ENCODE results near the gene IBTK.
"Not testable (repeated sequence)": the region's sequence is repeated elsewhere in the genome, so short reads cannot be mapped to it uniquely, and the experiment has no call there.

Gene IBTK

DNA sequence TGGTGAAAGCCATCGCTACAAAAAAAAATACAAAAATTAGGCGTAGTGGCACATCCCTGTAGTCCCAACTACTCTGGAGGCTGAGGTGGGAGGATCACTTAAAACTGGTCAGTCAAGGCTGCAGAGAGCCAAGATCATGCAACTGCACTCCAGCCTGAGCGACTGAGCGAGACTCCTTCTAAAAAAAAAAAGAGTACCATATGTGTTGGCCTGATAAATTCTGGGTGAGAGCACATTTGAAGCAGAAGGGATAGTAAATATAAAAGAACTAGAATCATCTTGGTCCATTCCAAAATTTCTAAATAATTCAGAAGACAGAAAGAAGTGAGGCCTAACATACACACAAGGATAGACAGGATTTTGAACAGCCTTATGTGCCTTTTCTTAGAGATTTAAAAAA, 2.2 kb downstream of the IBTK start:
- DNase-seq: no peak

DNA sequence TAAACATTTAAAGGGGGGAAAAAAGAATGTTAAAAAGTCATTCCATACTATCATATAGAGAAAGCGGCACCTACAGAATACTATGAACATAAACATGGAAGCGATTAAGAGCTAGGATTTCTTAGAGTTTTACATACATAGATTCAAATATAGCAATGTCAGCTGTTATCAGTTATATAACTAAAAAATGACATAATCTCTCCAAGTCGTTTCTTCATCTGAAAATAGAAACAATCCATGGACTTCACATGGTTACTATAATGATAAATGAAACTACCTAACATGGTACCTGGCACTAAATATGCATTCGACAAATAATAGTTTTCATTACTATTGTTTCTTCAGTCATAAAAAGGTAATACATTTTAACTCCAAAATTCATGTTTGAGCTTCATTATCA, 3.7 kb downstream of the IBTK start:
- DNase-seq: no peak

DNA sequence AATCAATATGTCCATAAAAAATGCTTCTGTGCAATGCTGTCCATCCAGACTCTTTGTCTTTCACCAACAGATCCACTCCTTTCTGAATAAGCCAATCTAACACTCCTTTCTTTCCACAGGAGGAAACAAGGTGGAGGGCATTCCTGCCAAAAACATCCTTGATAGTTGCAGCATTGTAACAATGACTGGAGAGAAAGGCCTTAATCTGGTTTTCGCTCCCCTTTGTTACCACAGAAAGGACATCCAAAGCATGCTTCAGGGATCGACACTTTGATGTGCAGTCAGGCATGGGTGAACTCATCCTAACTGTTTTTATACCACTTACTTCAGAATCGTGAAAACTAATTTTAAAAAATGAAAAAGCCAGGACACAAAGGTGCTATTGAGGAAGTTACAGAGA, 7.4 kb downstream of the IBTK start:
- no peak for DNase-seq

DNA sequence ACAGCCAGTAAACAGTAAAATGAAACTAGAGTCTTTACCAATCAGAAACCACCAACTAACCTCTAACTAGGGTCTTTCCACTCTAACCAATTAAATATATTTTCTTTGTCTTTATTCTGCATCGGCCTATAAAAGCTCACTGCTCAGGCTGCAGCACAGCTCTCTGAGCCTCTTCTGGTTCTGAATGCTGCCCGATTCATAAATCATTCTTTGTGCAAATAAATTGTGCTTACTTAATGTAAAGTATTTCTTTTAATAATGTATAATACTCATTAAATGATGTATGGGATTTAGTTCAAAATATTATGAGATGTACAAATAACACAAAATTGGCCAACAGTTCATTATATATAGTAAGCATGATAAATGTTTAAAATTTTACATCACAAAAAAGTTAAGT, 7.9 kb downstream of the IBTK start:
- DNase-seq: no peak

DNA sequence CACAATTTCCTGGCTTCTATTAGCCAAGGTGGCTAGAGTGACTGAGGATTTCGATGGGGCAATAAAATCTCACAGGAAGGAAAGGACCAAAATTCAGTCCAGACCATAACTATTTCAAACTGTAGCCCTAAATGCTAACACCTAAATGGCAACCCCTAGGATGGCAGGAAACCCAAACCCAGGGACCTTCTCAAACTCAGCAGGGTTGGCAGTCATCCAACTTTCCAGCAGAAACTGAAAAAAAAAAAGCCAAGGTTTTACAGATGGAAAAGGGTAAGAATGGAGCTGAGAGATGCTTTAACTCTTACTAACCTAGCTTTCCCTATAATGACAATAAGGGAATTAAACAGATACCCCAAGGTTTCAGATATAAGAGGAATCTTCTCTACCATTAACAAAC, 10.5 kb downstream of the IBTK start:
- DNase-seq: no peak

DNA sequence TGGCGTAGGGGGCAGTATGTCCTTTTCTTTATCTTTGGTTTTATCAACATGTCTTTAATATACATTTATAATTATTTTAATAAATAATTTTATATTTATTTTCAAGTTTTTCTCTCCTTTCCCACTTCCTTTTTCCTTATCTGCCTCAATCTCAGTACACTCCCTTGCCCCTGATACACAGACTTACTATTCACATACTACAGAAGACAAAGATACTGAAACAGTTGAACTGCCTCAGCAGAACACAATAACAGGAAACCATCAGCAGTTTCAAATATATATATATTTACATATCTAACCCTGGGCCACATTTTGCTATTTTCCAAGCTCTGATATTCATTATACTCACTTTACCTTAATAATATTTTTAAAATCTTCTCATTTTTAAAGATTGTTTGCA, 19.8 kb downstream of the IBTK start:
- DNase-seq: no peak

DNA sequence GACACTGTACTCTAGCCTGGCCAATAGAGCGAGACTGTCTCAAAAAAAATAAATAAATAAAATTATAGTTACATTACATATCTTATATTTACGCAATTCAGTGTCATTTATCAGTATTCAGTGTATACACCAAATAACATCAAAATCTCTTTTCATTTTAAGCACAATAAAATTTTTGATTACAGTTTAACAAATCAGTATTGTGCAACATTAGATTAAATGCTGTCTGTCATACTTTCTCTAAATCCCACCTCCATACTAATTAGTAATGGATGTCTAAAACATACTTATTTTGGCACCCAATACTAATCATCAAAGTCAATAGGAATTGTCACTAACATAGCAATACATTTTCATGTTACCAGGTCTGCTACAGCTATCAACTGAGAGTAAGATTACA, 27.4 kb downstream of the IBTK start:
- DNase-seq: no peak

DNA sequence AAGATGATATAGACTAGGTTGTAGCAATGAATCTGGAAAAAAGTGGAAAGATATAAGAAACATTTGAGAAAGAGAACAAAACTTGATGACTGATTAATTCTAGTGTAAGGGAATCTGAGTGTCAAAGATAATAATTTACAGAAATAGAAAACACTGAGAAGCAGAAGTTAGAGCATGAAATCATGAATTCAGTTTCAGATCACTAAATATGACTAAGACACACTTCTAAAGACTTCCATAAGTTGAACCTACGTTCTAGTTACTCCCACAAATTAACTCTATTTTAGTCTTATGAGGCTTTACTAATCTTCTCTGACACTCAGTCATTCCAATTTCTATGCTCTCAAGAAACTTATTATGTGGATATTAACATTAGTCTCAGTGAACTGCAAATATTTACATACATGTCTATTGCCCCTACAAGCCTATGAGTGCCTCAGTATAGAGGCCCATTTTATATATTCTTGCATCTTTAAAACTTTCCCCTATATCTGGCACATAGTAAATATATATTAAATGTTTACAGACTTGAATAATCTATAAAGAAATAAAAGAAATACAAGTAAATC, 30.4 kb downstream of the IBTK start:
- no peak for DNase-seq

DNA sequence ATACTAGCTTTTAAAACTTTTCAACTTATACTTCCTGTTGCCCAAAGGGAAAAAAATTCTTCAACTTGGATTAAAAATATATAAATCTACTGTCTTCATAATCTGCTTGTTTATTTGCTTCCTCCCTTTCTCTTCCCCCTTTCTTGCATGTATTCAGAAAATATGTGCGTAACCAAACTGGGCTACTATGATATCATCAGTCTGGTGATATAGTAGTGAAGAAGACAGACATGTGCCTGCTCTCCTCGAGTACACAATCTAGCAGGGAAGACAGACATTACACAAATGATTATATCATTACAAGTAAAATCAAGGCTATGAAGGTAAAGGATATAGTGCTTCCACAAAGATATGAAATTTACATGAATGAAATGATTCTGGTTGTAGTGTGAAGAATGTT, 31.0 kb downstream of the IBTK start:
- DNase-seq: no peak

DNA sequence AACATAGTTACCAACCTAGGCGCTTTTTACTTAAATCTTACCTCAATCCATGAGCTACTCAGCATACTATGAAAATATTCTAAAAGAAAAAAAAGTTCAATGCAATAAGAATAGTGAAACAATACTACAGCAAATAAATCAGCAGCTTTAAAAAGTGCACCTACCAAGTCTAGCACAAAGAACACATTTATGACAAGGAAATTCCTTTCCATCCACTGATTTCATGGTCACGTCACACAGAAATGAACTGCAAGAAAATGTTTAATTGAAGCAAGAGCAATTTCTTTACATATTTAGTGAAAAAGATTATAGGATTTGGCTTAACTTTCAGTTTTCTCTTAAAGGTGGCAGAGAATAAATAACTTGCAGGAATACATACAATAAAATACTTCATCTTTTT, 36.2 kb downstream of the IBTK start:
- DNase-seq: no peak

DNA sequence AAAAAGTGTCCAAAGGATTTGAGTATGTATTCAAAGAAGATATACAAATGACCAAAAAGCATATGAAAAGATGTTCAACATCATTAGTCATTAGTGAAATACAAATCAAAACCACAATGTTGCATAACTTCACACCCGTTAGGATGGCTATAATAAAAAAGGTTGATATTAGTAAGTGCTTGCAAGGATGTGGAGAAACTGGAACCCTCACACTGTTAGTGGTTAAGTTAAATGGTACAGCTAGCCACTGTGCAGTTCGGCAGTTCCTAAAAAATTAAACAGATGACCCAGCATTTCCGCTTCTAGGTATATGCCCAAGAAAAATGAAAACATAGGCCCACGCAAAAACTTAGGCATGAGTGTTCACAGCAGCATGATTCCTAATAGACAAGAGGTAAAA, 38.6 kb downstream of the IBTK start:
- DNase-seq: no peak

DNA sequence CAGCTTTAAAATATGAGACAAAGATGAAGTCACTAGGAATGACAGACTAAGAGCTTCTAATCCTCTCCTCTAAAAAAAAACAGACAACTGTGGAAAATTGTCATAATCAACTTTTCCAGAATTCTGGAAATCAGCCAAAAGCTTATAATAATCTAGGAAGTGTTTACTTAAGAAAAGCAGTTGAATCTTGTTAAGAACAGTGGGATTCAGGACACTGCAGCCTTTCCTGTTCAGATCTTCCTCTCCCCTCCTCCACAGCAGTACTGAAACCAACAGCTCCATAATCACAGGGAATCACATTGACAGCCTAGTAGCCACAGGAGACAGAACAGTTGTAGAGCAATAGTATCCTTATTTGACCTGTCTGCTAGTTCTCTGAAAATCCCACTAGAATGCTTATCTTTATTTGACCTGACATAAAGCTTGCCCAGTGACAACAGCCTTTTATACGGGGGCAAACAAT, 41.6 kb downstream of the IBTK start:
- DNase-seq: no peak

DNA sequence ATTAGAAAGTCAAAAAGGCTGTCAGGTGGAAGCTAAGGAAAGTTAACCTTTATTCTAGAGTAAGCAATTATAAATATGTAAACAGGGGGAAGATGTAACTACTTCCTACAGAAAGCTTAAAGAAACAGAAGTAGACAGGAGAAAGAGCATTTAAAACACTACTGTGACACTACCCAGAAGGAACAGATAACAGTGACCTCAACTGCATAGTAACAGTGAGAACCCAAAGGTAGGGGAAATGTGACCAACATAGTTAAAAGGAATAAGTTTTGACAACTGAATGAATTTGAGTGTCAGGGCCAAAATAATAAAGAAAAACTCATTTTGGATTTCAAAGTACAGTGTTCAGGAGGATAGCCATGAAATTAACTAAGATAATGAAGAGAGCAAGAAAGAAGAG, 43.5 kb downstream of the IBTK start:
- no peak for DNase-seq

DNA sequence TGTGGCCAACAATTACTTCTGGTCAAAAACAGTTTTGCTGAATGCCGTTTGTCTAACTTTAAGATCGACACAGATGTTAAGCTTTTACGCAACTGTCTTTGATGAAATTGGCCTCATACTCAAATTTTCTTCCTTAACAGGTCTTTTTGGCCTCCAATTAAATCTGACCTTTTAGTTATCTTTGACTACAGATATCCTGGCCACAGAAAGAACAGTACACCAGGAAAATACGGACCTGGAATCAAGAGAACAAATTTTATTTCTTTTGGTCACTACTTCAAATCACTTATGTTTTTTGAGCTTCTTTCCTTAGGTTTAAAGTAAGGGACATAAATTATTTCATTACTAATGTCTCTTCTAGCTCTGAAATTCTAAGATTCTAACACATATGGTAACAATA, 49.8 kb downstream of the IBTK start:
- DNase-seq: no peak

DNA sequence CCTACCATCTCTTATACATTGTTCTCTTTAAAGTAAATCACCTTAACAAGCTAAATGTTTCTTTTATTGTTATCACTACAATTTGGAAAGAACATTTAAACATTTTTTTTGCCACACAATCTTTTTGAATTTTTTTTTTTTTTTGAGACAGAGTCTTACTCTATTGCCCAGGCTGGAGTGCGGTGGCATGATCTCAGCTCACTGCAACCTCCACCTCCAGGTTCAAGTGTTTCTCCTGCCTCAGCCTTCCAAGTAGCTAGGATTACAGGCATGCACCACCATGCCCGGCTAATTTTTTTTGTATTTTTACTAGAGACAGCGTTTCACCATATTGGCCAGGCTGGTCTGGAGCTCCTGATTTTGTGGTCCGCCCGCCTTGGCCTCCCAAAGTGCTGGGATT, 50.3 kb downstream of the IBTK start:
- DNase-seq: not testable (repeated sequence)

DNA sequence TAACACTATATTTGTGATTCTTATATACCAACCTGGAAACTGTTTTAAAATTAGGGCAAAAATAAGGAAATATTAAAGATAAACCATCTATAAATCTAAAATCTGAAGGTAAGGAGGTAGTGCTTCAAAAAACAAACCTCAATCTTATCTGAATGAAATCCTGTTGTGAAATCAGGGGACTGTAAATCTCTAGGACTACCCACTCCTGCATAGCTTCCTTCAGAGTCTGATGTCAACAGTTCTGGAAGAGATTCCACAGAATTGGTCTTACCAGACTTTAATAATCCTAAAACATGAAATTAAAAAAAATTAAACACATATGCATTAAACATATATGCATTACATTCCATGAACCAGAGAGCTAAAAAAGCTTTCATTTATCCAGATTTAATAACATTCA, 51.4 kb downstream of the IBTK start:
- no peak for DNase-seq

DNA sequence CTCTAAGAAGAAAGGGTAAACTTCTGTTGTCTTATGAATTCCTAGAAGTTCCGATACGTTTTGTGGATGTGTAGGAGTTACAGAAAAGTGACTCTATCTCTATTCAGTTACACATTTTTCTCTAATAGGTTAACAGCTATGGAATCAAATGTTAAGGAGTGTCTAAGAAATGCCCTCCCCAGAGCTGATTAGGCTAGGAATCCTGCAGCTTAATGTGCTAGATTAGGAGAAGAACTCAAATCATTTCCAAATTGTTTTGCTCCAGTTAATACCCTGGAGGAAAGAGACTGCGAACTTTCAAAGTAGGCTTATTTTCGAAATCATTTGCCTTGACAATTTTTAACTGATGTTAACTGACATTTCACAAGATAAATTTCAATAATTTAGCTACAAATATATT, 51.9 kb downstream of the IBTK start:
- no peak for DNase-seq

DNA sequence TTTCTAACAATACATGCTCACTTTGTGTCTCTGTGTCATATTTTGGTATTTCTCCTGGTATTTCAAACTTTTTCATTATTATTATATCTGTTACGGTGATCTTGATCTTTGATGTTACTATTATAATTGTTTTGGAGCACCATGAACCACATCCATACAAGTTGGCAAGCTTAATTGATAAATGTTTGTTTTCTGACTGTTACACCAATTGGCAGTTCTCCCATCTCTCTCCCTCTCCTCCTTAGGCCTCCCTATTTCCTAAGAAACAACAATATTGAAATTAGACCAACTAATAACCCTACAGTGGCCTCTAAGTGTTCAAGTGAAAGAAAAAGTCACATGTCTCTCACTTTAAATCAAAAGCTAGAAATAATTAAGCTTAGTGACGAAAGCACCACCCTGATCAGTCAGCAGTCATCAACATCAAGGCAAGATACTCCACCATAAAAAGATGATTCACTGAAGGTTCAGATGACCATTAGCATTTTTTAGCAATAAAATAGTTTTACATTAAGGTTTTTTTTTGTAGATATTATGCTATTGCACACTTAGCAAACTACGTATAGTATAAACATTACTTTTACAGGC, 61.5 kb downstream of the IBTK start:
- no peak for DNase-seq

DNA sequence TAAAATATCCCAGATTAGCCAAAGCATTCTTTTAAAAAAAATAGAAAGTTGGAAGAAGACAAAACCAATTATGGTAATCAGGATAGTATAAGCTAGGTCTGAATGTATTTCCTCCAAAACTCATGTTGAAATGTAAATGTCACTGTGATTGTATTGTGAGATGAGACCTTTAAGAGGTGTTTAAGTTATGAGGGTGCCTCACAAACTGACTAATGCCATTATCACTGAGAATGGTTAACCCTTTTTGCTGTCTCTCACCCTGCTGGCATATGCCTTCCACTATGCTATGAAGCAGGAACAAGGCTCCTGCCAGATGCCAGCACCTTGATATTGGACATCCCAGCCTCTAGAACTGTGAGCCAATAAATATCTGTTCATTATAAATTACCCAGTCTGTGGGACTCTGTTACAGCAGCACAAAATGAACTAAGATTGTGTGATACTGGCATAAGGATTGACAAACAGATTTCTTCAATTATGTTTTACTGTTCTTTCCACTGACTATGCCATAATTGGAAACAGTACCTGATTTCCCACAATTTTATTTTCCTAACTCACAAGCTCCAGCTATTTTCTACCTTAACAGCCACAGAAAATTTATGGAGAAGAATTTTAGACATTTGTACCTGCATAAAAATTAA, 63.8 kb downstream of the IBTK start:
- DNase-seq: no peak

DNA sequence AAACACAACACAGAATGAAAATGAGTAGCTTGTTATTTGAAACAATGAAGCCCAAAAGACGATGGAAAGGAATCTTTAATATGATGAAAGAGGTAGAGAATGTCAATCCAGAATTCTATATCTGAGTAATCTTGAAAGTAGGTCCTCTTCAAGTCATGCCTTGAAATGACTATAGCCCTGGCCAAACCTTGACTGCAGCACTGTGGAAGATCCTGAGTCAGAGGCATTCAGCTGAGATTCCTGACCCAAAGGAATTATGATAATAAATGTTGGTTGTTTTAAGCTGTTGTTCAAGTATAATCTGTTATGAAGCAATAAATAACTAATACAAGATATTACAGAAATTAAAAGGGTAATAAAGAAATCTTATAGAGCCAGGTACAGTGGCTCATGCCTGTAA, 64.8 kb downstream of the IBTK start:
- DNase-seq: no peak

DNA sequence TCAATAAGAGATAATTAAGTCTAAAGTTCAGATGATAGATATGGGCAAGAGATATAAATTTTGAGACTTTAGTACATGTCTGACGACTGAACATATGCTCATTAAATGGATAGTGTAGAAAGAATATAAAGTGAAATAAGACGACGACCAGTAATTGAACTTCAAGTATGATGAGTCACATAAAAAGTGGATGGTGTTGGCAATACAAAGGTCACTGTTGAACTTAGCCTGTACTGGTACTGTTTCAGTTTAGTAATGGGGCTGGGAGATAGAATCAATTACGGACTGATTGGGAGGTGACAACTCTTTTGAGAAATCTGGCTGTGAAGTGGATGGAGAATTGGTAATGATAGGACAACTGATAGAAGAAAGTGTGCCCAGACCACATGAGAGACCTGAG, 68.1 kb downstream of the IBTK start:
- DNase-seq: no peak

DNA sequence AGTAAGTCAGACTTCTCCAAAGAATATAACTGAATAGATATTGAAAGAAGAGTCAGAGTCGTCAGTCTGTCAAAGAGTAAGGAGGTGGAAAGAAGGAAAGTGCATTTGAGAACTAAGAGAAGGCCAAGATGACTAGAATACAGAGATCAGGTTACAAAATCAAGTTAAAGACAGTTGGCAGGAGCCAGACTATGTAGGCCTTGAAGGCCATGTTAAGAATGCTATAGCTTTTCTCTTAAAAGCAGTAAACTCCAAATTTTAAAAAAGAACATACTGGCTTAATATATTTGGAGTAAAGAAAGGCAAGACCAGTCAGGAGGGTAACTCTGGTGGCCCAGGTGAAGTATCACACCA, 68.8 kb downstream of the IBTK start:
- no peak for DNase-seq

DNA sequence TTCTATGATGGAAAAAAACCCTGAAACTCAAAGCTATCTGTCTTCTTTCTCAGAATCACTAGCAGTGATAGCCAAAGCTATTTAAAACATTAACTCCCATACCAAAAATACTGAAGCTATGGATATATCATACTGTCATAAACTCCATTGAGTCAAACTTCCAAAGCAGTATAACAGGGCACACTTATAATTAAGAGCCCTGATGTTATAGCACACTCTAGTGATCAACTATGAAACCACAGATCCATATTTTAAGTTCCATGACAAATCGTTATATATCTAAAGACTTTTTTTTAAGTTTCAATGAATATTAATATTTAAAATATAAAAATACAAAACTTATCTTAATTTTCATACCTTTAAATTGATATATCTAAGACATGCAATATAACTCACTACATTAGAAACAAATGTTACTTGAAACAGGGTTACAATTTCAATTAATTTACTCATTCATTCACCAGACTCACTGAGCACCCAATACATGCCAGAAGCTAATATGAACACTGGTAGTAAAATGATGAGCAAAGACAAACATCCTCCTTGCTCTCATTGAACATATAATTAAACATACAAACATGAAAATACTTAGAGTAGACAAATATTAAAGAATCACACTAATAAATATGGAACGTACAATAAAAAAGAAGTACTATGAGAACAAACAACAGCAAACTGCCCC, 69.3 kb downstream of the IBTK start:
- no peak for DNase-seq

DNA sequence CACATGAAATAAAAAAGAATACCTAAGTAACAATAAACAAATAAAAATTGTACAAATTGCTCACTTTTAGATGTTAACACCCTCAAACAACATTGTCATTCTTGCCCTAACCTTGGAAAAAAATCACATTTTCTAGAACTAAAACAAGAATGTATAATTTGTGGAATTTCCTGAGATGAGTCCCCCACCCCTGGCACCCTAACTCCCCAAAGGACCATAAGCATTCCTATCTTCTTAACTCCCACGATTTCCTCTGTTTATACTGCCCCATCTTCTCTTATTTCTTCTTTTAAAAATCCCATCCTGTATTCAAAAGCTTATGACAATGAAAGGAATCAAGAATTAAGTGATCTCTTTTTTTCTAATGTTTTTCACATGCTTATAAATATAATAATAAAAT, 70.9 kb downstream of the IBTK start:
- DNase-seq: no peak

DNA sequence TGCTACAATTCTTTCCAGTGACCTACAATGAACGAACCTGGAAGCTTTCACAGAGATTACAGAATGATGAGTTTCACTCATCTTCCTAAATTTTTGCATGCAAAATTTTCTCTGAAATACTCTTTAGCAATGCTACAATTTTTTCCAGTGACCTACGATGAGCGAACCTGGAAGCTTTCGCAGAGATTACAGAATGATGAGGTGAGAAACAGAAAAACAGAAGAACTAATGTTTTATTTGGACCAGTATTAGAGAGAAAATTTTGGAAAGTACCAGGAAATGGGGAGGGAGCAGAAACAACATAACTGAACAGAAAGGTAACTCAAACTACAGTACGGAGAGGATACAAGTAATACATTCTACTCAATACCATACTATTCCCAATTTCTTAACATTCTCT, 75.0 kb downstream of the IBTK start:
- DNase-seq: no peak

All from CD4-positive, alpha-beta T cell treated with Interleukin-15 for 1 hour (primary cell).